HG02852 (cell line): Measurements from ENCODE around the gene ZBTB42.

Experiments used
- ATAC-seq: cut with Tn5 transposase; IDR thresholded peaks from one replicate; pipeline ENCODE4 v1.9.1; 2021; ENCODE audit warnings: mild to moderate bottlenecking, moderate library complexity; ENCODE audit not compliant: unreplicated experiment

The ZBTB42 gene

DNA sequence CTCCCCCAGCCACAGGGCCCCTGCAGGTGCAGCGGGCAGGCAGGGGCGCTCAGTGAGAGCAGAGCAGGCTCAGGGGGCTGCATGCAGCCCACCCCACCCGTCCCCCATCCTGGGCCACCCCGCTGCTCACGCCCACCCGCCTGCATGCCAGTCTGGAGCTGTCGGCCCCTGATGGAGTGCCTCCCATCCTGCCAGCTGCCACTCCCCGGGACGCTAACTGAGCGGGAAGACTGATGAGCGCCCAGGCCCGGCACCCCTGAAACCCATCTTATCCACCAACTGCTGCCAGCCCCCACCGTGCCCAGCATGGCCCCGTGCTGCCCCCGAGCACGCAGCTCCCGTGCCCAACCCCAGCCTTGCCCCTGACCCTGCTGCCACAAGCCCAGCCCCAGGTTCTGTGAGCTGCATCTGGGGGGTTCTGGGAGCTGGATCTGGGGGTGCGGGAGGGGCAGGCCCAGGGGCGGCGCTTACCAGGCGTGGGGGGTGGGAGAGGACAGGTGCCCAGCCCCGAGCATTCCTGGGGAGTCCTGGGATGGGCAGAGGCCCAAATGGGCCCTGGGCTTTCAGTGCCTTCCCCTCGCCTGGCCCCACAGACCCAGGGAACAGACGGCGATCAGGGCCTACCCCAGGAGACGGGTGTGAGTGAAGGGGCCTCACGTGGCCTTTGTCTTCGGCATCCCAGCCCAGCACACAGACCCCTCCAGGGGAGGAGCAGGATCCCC, 18.7 kb upstream of the ZBTB42 start:
- ATAC-seq: no peak

DNA sequence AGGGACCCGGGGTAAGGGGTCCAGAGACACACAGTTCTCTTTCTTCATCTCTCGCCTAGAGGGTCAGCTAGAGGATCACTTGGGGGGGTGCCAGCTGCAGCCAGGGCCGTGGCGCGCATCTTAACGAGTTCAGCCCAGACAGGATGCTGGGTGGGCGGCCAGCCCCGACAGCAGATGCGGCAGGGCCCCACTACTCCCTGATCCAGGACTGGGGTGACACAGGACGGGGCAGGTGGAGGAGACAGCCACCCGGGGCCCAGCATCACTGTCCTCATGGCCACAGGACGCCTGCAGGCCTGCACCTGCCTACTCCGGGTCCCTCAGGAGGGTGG, 18.1 kb upstream of the ZBTB42 start:
- ATAC-seq: no peak

DNA sequence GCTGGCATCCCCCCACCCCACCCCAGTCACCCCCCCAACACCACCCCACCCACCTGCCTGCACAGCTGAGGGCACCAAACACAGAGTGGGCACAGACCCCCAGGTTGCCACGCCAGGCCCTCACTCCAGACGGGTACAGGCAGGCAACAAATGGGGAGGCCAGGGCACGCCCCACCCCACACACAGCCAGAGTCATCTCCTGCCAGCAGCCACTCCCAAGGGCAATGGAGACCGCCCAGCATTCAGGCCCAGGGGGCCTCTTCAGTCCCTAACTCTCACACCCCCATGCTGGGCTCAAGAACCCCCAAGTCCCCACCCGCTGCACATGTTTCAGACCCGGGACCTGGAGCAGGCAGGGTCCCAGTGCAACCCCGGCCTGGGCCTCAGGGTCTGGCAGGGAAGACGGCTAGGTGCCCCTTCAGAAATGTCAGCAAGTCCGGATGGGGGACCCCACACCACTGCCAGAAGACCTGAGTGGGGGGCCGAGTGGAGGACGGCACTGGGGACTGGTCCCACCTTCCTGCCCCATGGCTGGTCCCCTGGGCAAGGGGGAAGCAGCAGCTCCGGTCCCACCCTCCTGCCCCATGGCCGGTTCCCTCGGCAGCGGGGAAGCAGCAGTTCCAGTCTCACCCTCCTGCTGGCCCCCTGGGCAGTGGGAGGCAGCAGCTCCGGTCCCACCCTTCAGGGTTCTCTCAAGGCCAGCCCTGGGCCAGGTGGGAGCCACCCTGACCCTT, 17.2 kb upstream of the ZBTB42 start:
- no peak for ATAC-seq

DNA sequence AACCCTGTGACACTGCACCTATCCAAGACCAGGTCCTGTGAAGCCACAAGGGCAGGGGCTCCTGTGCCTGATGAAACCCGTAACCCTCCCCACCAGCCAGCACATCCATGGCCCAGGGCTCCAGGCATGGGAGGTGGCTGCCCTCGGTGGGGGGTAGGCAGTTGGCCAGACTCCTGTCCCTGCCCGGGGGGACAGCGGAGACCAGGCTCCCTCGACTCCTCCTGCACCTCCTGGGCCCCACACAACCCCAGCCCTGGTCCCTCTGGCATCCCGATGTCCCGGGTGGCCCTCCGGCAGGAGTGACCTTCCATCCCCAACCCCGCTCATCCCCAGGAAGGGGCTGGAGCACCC, 16.7 kb upstream of the ZBTB42 start:
- ATAC-seq: no peak

DNA sequence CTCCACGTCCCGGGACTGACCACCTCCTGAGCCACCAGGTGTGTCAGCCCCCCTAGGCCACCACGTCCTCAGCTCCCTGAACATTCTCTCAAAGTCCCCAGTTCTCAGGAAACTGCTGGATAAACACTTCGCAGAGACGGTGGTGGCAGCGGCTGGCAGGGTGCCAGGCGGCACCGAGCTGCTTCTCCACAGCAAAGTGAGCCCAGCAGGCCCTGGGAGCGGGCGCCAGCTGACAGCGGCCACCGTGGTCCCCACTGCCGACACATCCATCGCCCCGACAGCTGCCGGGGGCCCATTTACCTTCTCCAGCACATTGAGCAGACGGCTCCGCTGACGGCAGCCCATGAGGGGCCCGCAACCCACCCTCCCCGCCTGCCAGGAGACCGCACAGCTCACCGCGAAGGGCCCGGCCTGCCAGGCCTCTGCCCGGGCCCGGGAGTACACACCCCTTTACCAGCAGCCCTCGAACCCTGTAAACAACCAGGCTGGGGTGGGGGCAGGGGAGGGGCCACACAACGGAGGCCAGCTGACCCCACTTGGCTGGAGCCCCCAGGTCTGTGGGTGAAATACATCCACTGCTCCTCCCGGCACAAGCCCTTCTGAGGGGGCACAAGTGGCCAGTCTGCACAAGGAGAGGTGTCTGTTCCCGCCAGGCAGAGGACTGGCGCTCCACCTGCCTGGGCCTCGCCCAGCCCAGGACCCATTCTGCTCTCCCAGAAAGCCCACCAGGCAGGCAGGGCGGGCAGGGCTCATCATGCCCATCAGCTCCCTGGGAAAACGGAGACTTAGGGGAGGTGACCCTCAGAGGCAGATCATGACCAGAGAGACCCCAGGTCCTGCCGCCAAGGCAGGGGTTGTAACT, 15.8 kb upstream of the ZBTB42 start:
- no peak for ATAC-seq

DNA sequence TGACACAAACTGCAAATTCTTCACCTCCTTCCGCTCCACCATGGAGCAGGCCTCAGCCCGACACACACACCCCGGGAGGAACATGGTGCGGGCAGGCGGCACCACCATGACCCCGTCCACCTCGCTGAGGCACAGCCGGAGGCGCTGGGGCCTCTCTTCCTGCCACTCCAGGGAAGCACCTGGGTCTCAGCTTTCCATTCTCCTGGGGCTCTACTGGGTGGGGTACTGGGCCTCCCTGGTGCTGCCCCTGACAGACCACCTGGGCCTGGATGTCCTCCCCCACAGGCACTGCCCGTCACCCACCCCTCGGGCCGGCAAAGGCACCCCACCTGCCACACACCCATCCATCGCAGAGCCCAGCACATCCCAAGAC, 15.2 kb upstream of the ZBTB42 start:
- ATAC-seq: no peak

DNA sequence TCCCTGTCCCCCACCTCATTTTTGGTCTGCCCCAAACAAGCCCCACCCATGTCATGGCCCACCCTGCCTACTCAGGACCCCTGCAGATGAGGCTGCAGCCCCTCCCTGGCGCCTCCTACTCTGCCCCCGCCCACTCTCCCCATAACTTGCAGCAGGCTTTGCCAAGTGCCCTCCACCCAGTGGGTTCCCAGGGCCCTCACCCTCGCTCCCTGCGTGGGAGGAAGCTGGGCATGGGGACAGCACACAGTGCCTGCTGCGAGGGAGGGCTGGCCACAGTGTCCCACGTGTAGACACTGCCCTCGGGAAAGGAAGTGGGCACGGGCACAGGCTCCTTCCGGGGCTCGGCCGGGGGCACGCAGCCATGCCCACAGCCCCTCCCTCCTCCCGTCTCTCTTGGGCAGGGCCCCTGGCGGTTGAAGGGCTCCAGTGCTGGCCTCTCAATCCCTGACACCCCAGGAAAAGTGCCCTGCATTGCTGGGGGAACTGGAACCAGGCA, 14.8 kb upstream of the ZBTB42 start:
- ATAC-seq: no peak

DNA sequence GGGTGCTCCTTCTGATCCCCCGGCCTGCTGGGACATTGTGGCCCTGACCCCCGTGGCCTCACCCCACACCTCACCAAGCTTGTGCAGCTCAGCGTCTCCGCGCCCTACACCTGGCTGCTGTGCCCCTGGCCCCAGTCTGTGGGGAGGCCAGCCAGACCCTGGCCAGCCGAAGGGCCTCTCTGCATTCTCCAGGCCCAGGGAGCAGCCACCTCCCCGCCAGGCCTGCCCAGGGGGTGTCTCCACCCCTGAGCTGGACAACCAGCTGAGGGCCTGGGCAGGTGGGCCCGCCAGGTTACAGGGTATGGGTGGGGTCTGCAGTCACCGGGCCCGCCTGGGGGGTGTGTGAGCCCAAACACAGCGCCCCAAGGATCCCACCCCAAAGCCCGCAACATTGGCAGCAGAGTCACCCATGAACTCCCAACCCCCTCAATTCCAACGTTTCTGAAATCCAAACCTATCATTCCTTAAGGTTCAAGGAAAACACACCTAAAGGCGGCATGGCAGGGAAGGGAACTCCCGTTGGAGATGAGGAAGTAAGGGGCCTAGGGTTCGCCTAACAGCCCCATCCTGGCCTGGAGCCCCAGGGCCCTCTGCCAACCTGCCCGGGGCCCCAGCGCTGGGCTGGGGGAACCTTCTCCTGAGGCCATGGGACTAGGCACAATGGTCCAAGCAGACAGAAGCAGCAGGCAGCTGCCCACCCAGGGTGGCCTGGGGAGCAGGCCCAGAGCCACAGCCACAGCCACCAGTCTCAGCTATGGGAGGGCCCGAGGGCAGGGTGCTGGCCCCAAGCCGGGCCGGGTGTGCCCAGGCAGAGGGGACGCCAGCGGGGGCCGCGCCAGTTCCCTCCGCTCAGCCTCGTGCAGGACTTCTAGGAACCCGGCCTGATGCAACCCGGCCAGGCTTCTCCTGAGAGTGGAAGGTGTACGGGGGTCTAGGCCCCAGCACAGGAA, 13.9 kb upstream of the ZBTB42 start:
- no peak for ATAC-seq

DNA sequence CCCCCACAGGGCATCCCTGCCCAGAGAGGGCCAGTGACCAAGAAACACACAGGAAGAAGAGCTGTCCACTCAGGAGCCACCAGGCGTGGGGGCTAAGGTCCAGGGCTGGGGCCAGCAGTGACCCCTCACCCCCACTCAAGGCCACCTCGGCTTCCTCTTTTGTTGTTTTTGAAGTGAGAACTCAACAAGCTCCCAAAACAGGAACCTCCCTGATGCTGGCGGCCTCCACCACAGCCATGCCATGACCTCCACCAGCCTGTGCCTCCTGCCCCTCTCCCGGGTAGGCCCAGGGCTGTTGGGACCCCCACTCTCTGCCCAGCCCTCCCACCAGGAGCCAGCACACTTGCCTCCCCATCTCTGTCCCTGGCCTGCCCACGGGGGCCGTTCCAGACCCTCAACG, 13.2 kb upstream of the ZBTB42 start:
- no peak for ATAC-seq

DNA sequence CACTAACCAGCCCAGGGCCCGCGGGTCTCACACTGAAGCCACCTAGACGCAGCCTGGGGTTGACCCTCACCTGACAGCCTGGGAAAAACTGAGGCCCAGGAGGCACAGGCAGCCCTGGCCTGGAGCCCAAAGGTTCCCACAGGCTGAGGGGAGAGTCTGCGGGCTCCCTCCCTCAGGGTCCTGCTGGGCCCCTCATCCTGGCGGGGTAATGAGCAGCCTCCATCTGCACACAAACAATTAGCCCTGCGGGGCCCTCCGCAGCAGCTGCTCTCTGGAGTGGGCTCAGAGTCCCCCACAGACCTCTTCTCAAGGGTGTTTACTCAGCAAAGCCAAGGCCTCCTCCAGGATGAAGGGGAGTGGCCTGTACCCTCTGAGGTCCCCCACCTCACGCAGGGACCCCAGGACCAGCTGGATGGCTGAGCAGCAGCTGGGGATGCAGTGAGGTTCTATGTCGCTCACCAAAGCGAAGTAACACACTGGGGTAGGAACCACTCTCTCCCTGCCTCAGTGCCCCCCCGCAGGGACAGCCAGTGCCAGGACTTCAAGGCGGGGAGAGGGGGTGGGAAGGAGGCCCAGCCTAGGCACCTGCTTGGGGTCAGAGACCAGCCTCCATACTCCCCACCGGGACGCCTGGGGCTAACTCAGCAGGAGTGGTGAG, 12.6 kb upstream of the ZBTB42 start:
- no peak for ATAC-seq

DNA sequence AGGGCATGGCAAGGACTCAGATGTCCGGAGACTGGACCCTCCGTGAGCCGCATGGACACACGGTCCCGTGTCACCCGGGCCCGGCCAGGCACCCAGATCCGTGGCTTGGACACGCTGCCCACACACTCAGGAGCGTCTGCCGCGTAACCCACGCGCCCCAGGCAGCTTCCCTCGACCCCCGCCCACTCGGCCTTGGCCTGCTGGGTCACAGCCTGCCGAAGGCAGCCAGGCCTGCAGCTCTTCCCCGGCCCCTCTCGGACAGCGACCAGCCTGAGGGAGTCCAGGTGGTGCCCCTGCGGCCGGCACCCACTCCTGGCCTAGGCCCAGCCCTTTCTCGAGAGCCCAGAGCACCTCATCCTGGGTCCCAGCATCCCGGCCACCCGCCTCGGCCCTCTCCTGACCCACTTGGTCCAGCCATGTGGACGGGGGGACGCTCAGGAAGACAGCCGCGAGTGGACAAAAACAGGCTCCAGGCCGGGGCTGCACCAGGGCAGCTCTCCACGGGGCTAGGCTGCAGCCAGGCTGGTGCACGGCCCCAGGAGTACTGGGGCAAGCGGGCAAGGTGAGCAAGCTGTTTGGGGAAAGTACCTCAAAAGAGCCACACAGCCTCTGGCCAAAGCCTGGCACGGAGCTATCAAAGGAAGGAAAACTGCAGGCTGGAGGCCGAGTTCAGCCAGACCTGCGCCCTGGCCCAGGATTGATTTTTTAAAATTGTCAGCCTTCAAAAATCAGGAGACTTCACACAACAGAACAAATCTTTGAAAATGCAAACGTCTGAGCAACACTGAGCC, 11.8 kb upstream of the ZBTB42 start:
- no peak for ATAC-seq

DNA sequence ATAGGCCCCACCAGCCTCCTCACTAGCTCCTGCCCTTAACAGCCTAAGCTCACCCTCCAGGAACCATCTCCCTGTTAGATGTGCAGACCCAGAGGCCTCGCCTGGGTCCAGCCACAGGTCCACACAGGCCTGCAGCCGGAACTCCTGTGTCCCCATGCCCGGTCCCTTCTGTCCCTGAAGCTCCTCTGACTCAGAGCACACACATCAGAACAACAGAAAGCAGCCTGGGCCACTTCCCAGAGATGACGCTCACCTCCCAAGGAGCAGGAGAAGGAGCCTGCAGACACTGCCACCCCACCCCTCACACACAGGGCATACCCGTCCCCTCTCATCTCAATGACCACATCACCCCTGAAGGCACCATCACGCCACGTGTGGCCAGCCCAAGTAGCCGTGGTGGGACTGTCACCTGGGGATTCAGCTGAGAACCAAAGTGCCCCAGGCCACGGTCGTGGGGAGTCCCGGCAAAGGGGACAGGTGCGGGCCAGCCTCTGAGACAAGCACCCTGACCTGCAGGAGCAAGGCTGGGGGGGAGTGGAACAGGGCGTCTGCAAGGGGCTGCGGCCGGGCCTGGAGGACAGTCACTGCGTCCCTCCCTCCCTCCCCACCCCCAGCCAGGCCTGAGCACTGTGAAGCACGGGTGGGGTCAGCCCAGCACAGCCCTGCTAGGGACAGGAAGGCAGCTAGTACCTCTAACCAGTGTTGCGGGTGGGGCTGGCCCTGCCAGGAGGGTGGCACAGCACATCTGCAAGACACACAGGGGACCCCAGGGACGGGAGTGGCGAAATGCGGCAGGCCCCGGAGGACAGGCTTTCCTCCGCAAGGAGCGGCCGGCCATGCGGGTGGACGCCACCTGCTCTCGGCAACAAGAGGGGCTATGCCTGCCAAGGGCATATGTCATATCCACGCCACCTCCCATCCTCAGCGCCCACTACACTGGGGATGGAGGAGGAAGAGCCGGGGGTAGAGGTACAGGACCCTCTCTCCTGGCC, 10.9 kb upstream of the ZBTB42 start:
- ATAC-seq: no peak

DNA sequence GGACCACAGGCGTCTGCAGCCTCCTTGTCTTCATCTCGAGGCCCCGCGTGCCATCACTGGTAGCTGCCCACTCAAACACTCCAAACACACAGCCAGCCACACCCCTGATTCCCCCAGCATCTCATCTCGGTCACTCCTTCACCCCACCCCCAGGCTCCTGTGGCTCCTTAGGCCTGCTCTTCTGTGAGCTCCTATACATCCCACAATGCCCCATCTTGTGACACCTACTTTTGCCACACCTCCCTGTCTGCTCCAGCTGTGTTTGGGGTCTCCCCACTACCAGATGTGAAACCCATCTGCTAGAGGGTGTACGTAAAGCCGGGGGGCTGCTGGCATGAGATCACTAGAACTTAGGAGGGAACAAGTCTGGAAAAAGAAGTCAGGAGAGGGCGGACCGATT, 9.5 kb upstream of the ZBTB42 start:
- ATAC-seq: no peak

DNA sequence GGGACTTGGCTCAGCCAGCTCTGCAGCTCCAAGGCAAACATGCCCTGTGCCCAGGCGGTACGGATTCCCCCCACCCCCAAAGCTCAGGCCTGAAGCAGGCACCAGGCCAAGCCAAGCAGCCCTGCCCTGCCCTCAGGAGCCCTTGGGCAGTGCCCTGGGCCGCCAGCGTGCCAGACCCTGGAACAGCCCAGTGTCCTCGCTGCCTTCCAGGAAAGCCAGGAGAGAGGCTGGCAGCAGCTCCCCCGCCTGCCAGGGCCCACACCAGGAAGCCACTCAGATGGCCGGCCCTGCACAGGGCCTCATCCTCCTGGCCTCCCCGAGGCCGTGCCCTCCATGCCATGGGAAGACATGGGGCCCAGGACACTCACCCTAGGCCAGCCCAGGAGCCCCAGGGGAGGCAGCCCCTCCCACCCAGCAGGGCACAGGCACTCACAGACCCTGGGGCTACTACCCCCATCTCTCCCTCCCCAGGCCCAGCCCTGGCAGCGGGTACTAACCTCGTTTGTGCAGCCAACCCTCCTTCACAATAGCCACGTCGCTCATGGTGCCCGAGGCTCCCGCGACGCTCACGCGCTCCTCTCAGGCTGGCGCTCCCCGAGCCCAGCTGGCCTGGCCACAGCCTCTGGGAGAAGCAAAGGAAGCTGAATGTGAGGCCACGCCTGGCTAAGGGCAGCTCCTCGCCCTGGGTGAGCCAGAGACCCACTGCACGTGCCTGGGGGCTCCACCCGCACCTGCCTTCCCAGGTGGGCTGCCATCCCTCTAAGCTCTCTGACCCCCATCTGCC, 8.6 kb upstream of the ZBTB42 start:
- no peak for ATAC-seq

DNA sequence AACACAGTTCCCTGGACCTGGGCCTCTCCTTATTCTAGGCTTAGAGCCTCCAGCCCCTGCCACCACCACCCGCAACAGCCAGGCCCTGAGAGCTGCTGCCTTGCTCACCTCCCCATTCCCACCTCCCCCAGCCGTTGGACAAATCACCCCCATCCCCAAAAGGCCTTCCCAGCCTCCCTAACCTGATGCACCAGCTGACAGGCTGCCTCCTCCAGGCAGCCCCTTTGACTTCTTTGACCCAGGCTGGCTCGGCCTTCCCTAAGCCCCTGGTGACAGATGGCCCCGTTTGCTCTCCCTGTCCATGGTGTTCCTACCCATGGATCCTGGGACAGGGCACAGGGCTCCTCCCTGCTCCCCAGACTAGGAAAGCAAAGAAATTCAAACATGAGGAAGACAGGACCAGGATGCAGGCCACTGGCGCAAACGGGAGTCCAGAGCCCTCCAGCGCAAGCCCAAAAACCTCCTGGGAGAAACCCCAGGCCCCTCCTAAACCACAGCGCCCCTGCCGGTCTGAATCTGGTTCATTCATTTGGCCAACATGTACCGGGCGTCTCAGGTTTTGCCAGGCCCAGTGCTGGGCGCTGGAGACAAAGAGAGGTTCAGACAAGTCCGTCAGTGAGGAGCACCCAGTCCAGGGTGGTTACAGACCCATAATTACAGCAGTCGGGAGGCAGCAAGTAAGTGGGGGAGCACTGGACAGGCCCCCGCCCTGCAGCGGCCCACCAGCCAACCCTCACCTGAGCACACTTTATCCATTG, 7.8 kb upstream of the ZBTB42 start:
- no peak for ATAC-seq

DNA sequence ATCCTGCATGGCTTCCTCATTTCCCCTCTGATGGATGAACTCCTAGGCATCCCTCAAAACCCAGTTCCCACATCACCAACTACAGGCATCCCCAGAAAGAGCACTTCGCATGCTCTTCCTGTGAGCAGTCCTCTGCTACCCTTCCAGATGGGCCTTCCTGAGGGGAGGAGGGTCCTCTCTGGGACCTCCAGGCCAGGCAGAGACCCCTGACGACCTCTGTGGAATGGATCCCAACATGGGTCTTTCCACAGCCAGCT, 7.3 kb upstream of the ZBTB42 start:
- ATAC-seq: no peak

DNA sequence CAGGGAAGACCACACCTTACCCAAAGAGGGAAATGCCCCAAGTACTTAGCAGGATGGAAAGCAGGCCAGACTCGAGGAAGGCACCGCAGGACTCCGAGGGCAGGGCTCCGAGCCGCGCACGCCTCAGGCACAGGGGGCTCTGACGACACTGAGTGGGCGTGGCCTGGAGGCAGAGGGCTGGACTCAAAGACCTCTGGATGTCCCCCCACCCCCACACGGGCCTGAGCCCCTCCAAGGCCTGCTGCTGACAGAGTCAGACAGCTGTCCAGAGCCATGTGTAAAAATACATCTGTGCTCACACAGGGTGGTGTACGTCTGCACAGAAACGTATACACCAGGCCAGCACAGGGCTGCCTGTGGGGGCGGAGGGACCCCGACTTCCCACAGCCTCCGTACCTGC, 6.8 kb upstream of the ZBTB42 start:
- no peak for ATAC-seq
